Activated naive CD8-positive, alpha-beta T cell treated with anti-CD3 and anti-CD28 coated beads, Interleukin-2, amount 10 ng/mL, durations not matched to agents 7 days and 5 days (primary cell): ENCODE results near the gene PTPRM. TPM values are rescaled to one million over a fixed set of nuclear protein-coding genes. Genes with fewer than 3 reads are reported as not detected.

Source experiments
- ATAC-seq: fragments of 150-1000 bp; cut with Tn5 transposase; one replicate; pipeline ENCODE4 v1.10.0; 2021; ENCODE audit warnings: low read depth, moderate library complexity
- POLR2A ChIA-PET: fragments of 350-600 bp; sonication (Branson Sonifier 250); formaldehyde crosslinking; loops from one replicate; lab custom pipeline; 2021; ENCODE audit warnings: antibody characterized with exemption; lab: Charles Lee
- DNase-seq: peaks from one replicate; pipeline ENCODE4 v3.0.0; 2021
- H3K27ac Mint-ChIP-seq: one replicate; pipeline ENCODE4 v1.8.0; 2022; ENCODE audit warnings: mild to moderate bottlenecking, mixed read lengths
- H3K27me3 Mint-ChIP-seq: one replicate; pipeline ENCODE4 v1.8.0; 2022; ENCODE audit warnings: mild to moderate bottlenecking, moderate library complexity, mixed read lengths
- H3K36me3 Mint-ChIP-seq: one replicate; pipeline ENCODE4 v1.8.0; 2021; ENCODE audit warnings: mild to moderate bottlenecking, mixed read lengths
- H3K4me1 Mint-ChIP-seq: one replicate; pipeline ENCODE4 v1.8.0; 2021; ENCODE audit warnings: mixed read lengths
- H3K4me3 Mint-ChIP-seq: one replicate; pipeline ENCODE4 v1.8.0; 2022; ENCODE audit warnings: mild to moderate bottlenecking, moderate library complexity, mixed read lengths
- H3K9me3 Mint-ChIP-seq: one replicate; pipeline ENCODE4 v1.8.0; 2021; ENCODE audit warnings: mixed read lengths
- total RNA-seq, 2 experiments: library from RNA; stranded (reverse); gene quantifications; one replicate each; pipeline ENCODE4 v1.2.3, GENCODE V29; 2021

The PTPRM gene
- total RNA-seq, 2 experiments from 2014 or later, result 6.5 to 6.6 TPM

DNA sequence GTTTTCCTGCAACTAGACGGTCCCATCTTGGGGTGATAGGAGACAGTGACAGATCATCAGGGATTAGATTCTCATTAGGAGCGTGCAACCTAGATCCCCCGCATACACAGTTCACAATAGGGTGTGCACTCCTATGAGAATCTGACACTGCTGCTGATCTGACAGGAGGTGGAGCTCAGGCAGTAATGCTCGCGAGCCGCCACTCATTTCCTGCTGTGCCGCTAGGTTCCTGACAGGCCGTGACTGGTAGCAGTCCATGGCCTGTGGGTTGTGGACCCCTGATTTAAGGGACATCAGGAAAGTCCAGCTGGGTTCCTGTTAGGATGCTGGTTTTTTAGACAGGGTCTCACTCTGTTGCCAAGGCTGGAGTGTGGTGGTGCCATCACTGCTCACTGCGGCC, 48.7 kb downstream of the PTPRM start:
- DNase-seq (no peak), ATAC-seq (no peak)
- H3K27me3 Mint-ChIP-seq, result no peaks in the 10 kb centered on the region
- no peak overlapping the region for H3K4me3 Mint-ChIP-seq
- POLR2A ChIA-PET, result no interaction called here
- H3K27ac Mint-ChIP-seq, result no peak overlapping the region
- no peaks in the 10 kb centered on the region for H3K4me1 Mint-ChIP-seq
- H3K9me3 Mint-ChIP-seq, result no peaks in the 10 kb centered on the region
- no peaks in the 10 kb centered on the region for H3K36me3 Mint-ChIP-seq

GRCh38 chr18:7616661-7617060, 49.5 kb downstream of the PTPRM start:
- no peaks in the 10 kb centered on the region for H3K36me3 Mint-ChIP-seq
- H3K4me1 Mint-ChIP-seq, result no peaks in the 10 kb centered on the region
- H3K4me3 Mint-ChIP-seq, result no peak overlapping the region
- POLR2A ChIA-PET, result no interaction called here
- no peak for DNase-seq
- no peaks in the 10 kb centered on the region for H3K27me3 Mint-ChIP-seq
- ATAC-seq, result no peak
- H3K27ac Mint-ChIP-seq, result no peak overlapping the region
- H3K9me3 Mint-ChIP-seq, result no peaks in the 10 kb centered on the region

DNA sequence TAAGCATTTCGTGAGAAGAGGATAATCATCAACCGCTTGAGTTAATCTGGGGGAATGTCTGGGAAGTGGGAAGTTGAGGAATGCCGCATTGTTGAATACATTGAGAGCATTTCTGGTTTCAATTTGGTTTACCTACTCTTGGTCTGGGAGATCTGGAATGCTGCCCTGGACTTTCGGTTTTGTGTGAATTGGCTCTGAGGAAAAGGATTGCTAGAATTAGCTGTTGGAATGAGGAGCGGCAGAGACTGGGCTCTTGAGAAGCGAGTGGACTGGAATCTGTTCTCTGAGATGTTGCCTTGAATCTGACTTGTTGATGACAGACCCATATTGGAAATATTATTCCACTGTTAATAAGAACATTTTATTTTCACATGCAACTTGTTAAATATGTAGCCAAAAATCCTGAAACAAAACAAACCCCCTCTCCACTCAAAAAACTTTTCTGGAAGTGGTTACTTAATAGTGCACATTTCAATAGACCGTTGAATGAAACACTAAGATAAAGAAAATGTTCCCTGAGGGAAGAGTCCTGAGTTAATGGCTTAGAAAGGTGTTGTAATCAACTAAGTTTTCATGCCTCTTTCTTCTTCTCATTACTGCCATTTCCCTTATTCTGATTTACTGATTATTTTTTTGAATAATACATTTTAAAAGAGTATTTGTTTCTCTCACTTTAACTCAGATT, 50.8 kb downstream of the PTPRM start:
- no peak for ATAC-seq
- H3K9me3 Mint-ChIP-seq, result no peaks in the 10 kb centered on the region
- H3K4me1 Mint-ChIP-seq, result no peaks in the 10 kb centered on the region

DNA sequence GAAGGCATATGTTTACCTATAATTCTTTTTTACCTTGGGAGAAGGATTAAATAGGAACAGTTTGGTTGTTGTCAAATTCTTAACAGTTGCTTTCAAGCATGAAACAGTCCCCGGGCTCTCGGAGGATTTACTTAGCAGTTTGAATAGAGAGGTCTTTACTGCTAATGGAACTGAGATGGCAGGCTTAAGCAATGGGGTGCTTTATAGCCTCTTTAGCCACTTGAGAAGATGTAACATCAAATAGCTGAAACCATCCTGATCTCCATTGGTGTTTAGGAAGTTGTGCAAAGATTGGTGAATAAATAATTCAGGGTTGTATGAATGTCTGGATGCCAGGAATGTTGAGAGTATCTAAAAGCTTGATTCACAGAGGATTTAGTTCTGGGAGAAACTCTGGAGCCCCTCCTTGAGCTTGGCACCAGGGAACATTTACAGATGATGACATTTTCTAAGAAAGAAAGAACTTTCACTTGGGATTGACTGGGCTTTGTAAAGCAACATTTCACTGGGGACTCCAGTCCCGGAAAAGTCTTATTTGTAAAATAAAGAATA, 51.9 kb downstream of the PTPRM start:
- DNase-seq (no peak), ATAC-seq (no peak)
- H3K27me3 Mint-ChIP-seq, result no peaks in the 10 kb centered on the region
- no peak overlapping the region for H3K4me3 Mint-ChIP-seq
- no peak overlapping the region for H3K27ac Mint-ChIP-seq
- POLR2A ChIA-PET, result no interaction called here
- H3K4me1 Mint-ChIP-seq, result no peaks in the 10 kb centered on the region
- H3K9me3 Mint-ChIP-seq, result no peaks in the 10 kb centered on the region
- no peaks in the 10 kb centered on the region for H3K36me3 Mint-ChIP-seq

More for the DNA sequence above, 50.8 kb downstream of the PTPRM start:
- Mint-ChIP-seq H3K36me3 (no peaks in the 10 kb centered on the region), H3K4me3 (no peak overlapping the region), H3K27ac (no peak overlapping the region), H3K27me3 (no peaks in the 10 kb centered on the region)
- no peak for DNase-seq
- POLR2A ChIA-PET, result no interaction called here

DNA sequence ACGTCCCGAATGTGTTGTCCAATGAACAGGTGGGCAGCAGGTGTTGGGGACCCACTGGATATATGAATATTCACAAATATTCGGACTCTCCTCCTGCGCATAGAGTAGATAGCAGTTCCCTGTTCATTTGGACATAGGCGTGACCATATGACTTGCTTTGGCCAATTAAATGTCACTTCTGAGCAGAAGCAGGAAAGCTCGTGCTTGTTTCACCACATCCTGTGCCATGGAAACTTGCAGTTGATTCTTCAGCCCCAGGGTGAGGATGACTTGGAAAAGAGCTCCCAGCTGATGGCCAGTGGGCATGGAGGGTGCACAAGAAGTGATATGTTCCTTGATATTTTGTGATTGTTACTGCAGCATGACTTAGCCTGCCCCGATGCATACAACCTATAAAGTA, 52.6 kb downstream of the PTPRM start:
- Mint-ChIP-seq H3K27me3 (no peaks in the 10 kb centered on the region), H3K9me3 (no peaks in the 10 kb centered on the region), H3K27ac (no peak overlapping the region), H3K4me3 (no peak overlapping the region), H3K36me3 (no peaks in the 10 kb centered on the region), H3K4me1 (no peaks in the 10 kb centered on the region)
- DNase-seq (no peak), ATAC-seq (no peak)
- POLR2A ChIA-PET, result no interaction called here

GRCh38 chr18:7622721-7623120, 55.6 kb downstream of the PTPRM start:
- Mint-ChIP-seq H3K27me3 (no peaks in the 10 kb centered on the region), H3K36me3 (no peaks in the 10 kb centered on the region), H3K4me1 (no peaks in the 10 kb centered on the region), H3K9me3 (no peaks in the 10 kb centered on the region), H3K27ac (no peak overlapping the region), H3K4me3 (no peak overlapping the region)
- POLR2A ChIA-PET, result no interaction called here
- ATAC-seq, result no peak
- no peak for DNase-seq

DNA sequence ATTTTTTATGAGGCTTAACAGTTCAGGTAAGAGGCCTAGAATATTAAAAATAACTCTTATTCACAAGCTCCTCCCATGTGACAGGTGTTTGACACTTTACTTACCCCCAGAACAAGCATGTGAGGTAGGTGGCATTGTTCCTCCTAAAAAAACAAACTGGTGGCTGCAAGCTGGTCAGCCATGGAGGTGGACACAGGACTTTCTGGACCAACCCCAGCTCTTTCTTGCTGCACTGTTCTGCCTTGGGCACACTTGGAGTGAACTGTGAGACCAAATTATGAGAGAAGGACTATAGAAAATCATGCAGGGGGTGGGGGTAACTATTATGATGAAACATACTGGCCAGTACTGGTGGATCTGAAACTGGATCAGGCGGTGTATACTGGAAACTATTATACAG, 56.6 kb downstream of the PTPRM start:
- POLR2A ChIA-PET, result no interaction called here
- Mint-ChIP-seq H3K27ac (no peak overlapping the region), H3K27me3 (no peaks in the 10 kb centered on the region), H3K4me3 (no peak overlapping the region), H3K36me3 (no peaks in the 10 kb centered on the region), H3K4me1 (no peaks in the 10 kb centered on the region), H3K9me3 (no peaks in the 10 kb centered on the region)
- DNase-seq (no peak), ATAC-seq (no peak)

- Mint-ChIP-seq H3K4me3 (no peak overlapping the region), H3K36me3 (no peaks in the 10 kb centered on the region), H3K9me3 (no peaks in the 10 kb centered on the region), H3K4me1 (no peaks in the 10 kb centered on the region), H3K27ac (no peak overlapping the region), H3K27me3 (no peaks in the 10 kb centered on the region)
- POLR2A ChIA-PET, result no interaction called here
- DNase-seq, result no peak
- no peak for ATAC-seq
Observed at GRCh38 chr18:7624697-7625096, 57.6 kb downstream of the PTPRM start.

GRCh38 chr18:7626175-7626921, 59.2 kb downstream of the PTPRM start:
- Mint-ChIP-seq H3K27ac (no peak overlapping the region), H3K4me1 (no peaks in the 10 kb centered on the region), H3K4me3 (no peak overlapping the region), H3K36me3 (no peaks in the 10 kb centered on the region), H3K27me3 (no peaks in the 10 kb centered on the region), H3K9me3 (no peaks in the 10 kb centered on the region)
- ATAC-seq (no peak), DNase-seq (no peak)
- POLR2A ChIA-PET, result no interaction called here

- POLR2A ChIA-PET, result no interaction called here
- no peaks in the 10 kb centered on the region for H3K27me3 Mint-ChIP-seq
- no peaks in the 10 kb centered on the region for H3K9me3 Mint-ChIP-seq
- no peak overlapping the region for H3K27ac Mint-ChIP-seq
- no peak overlapping the region for H3K4me3 Mint-ChIP-seq
- no peak for ATAC-seq
- no peaks in the 10 kb centered on the region for H3K36me3 Mint-ChIP-seq
- no peaks in the 10 kb centered on the region for H3K4me1 Mint-ChIP-seq
- no peak for DNase-seq
Observed at GRCh38 chr18:7626922-7627440, 59.9 kb downstream of the PTPRM start.

GRCh38 chr18:7629416-7629815, 62.3 kb downstream of the PTPRM start:
- Mint-ChIP-seq H3K4me3 (no peak overlapping the region), H3K27me3 (no peaks in the 10 kb centered on the region), H3K27ac (no peak overlapping the region), H3K9me3 (no peaks in the 10 kb centered on the region), H3K36me3 (no peaks in the 10 kb centered on the region), H3K4me1 (no peaks in the 10 kb centered on the region)
- POLR2A ChIA-PET, result no interaction called here
- no peak for ATAC-seq
- no peak for DNase-seq

GRCh38 chr18:7630731-7631442, 63.8 kb downstream of the PTPRM start:
- POLR2A ChIA-PET, result no interaction called here
- Mint-ChIP-seq H3K4me3 (no peak overlapping the region), H3K27ac (no peak overlapping the region), H3K9me3 (no peaks in the 10 kb centered on the region), H3K36me3 (no peaks in the 10 kb centered on the region), H3K4me1 (no peaks in the 10 kb centered on the region), H3K27me3 (no peaks in the 10 kb centered on the region)
- ATAC-seq (no peak), DNase-seq (no peak)
